GM19397 (cell line): ENCODE measurements around the gene COL6A5.
"Not testable (repeated sequence)": the region's sequence is repeated elsewhere in the genome, so short reads cannot be mapped to it uniquely, and the experiment has no call there.

Experiments used
- ATAC-seq: cut with Tn5 transposase; IDR thresholded peaks from one replicate; pipeline ENCODE4 v1.9.1; 2021; ENCODE audit warnings: mild to moderate bottlenecking, moderate library complexity; ENCODE audit not compliant: unreplicated experiment

COL6A5 gene

GRCh38 chr3:130386604-130387263, 41.3 kb downstream of the COL6A5 start:
- ATAC-seq, result no peak

DNA sequence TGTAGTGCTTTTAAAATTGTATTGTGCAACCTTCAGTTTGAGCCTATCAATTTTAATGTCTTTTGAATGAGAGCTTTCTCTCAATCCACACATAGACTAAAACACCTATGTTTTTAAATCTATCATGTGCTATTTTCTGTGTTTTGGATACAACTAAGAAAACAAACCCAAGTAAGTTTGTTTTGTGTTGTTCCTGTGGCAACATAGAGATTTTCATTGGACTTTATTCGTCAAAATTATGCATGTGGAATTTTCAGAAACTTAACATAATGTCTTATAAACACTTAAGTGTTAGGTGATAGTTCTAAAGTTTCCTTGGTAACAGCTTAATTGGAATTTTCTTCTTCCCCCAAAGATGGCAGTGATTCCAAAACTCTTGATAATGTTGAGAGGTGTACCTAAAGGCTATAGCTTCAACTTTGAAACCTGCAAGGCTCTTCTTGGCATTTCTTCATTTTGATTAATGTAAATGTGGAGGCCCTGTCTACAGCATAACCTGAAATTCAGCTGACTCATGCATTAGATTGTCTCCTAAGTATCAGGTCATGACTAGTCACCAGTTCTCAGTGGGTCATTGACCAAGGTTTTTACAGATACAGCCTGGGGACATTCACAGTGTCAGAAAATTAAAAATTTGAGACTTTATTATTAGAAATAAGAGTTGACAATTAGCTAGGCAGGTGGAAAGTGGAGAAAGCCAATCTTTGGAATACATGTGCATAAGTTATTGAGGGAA, 44.4 kb downstream of the COL6A5 start:
- no peak for ATAC-seq

GRCh38 chr3:130392266-130392665, 46.8 kb downstream of the COL6A5 start:
- ATAC-seq, result no peak

DNA sequence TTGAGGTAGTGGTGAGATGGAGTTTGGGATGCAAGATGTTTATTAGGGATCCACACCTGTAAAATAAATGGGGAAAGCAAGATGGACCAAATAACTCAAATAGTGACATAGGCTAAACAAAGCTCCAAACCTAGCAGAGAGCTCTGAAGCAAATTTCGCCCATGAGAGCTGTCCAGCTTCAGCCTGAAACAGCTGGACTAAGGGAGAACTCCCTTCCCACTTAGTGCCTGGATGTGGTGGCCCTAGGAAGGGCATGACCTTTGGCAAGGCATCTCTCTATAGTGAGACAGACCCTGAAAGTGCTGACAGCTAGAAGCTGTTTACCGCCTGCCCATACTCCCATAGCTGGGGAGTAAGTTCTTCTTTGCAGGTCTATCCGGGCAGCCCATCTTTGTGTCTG, 48.1 kb downstream of the COL6A5 start:
- ATAC-seq, result no peak

DNA sequence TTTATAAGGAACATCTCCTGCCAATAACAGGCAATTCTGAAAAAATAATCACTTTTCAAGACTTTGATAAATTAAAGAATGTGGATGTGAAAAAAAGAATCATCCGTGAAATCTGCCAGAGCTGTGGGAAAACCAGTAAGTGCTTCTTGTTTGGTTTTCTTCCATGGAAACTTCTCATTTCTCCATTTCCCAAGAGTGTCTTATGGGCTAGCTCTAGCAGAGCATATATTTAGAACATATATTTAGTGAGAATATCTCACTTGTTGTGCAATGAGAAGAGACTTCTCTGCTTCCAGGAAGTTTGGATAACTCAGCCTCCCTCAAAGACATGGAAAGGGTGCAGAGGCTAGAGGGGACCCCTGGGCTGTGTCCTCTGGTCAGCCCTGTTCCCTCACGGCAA, 49.9 kb downstream of the COL6A5 start:
- no peak for ATAC-seq

GRCh38 chr3:130395916-130396315, 50.4 kb downstream of the COL6A5 start:
- ATAC-seq, result no peak

DNA sequence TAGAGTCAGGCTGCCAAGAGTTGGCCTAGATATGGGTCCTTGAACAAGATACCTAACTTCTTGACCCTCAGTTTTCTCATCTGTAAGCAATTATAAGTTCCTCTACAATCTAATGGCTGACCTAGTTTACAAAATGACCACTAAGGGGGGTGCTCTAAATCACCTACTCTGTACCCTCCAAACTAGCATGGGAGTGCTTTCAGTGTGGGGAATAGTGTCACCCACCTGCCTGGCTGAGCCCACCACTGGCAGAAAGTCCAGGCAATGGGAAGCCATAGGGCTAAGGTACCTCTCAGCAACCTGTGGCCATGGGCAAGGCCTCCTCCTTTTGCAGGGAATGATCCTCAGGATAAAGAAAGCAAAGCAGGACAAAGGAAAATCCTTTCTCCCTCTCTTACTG, 58.9 kb downstream of the COL6A5 start:
- ATAC-seq, result no peak

DNA sequence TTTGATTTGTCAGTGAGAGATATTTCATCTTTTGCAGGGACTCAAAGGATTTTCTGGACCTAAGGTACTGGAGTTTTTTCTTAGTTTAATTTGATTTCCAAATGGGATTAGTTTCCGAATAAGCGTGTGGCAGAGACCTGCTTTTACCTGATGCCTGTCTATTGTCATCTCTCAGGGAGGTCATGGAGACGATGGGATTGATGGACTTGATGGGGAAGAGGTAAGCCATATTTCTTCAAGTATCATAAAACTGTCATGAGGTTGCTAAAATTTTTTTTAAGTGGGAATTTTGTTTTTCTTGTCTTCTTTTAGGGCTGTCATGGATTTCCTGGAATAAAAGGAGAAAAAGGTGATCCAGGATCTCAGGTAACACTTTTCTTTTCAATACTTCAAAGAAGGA, 60.5 kb downstream of the COL6A5 start:
- ATAC-seq, result no peak

GRCh38 chr3:130408253-130408652, 62.8 kb downstream of the COL6A5 start:
- not testable (repeated sequence) for ATAC-seq

DNA sequence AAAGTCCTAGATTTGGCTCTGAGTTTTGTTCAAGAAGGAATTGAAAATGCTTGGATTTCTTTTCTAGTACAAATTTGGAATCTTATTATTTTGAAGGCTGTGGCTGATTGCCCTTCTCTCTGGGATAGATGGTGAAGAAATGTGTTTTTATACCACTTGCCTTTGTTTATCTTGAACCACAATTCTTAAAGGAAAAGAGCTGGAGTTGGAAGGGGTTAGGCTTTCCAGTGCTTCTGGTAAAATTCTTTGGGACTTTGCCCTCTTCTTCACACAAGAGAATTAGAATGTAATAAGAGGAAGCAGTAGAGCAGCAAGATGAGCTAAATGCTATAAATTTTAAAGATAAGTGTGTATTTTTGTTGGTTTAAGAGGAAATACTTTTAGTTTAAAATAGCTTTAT, 65.8 kb downstream of the COL6A5 start:
- no peak for ATAC-seq

DNA sequence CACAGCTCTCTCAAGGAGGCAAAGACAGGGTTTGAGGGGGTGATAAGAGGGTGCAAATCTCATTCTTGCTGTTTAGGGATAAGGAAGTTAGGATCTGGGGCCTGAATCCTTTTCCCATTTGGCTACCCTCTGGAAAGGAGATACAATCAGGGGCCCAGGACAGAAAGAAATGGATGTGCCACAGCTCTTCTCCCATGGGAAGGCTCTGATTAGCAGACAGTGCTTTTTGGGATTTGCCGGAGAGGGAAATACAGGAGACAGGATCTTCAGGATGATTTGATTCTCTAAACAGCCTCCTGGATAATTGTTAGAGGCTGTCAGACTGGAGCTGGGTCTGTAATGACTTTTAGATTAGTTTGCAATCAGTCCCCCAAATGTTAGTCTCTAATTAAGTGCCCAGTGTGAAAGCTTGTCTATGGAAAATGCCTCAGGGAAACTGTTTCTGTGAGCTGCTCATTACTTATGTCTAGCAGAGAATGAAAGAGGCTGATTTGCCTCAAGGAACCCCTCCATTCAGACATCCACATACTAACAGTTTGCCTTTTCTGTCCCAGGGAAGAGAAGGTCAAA, 67.6 kb downstream of the COL6A5 start:
- no peak for ATAC-seq

DNA sequence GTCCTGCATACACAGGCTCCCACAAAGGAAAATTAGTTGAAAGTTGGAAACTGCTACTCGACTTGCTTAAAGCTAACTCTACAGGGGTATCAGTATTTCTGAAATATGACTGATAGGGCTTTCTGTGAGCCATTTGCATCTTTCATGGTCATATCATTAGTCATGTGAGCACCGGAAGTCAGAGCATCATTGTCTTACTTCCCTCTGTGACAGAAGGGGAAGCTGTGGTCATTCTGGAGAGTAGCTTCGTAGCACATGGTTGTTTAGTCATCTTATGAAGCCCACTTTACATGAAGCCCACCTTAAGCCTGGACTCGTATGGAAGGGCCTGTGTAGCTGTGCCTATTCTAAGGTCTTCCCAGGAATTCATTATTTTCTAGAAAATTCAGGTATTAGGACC, 69.0 kb downstream of the COL6A5 start:
- no peak for ATAC-seq

DNA sequence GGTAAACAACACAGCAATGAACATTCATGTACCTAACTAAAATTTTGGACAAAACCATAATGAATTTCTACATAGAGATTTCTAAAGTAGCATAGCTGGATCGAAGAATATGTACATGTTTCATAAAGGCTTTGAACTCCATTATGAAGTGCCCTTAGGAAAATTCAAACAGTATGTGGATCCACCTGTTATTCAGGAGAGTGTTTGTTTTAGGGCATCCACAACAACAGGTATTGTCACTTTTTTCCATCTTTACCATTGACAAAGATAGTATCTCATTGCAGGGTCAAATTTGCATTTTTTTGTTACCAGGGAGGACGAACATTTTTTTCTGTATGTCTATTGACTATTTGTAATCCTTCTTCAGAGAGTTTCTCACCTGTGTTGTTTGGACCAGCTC, 75.0 kb downstream of the COL6A5 start:
- no peak for ATAC-seq

DNA sequence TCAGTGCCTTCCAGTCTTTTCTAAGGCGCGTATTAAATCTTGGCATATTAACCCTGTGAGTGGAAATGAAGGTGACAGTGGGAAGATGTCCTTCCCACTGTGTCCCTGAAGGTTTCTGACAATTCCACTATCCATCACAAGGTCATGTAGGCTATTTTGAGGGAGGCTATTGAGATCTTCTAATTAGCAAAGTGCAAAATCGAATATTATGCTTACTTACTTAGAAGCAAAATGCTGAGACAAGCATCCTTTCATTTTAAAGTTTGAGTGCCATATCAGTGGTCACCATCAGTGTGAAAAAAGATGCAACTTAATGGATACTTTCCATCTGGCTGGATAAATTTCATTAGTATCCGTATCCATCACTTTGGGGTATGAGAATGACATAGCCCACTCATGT, 77.6 kb downstream of the COL6A5 start:
- no peak for ATAC-seq

- no peak for ATAC-seq
Observed at GRCh38 chr3:130424837-130425236, 79.4 kb downstream of the COL6A5 start.

GRCh38 chr3:130425484-130425883, 80.0 kb downstream of the COL6A5 start:
- ATAC-seq, result no peak

- ATAC-seq, result no peak
Observed at GRCh38 chr3:130426206-130426605, 80.7 kb downstream of the COL6A5 start.

DNA sequence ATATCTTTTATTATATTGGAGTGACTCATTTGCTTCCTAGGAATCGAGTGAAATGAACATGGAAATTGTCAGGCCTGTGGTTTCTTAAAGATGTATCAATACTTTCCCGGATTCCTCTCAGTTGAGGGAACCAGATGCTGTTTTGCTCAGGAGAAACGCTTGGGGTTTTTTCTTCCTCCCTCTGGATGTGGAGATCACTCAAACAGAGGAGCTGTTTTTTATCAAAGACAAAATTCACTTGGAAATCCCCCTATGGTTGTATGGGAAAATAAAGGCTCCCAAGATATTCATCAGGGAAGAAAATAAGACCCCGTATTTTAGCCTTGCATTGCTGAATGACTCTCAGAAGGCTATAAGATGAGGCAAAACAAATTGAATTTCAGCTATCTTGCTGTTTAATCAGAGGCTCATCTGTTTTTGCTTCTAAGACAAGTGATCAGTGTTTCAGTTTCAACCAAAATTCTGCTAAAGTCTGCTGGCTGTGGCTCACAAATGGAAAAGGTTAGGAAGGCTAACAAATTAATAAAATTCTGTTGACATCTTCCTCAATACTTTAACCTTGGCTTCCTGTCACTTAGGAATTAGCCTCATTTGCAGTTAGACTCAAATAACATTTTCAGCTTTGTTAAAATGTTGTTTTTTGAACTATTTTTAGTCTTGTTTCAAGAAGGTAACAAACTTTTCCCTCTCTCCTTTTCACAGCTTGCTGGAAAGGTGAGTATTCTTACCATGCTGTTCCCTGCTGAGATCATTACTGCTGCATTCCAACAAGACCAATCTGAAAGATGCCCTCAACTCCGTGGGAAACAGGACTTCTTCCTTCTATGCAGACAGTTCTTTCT, 83.6 kb downstream of the COL6A5 start:
- ATAC-seq, result no peak

GRCh38 chr3:130429713-130430023, 84.2 kb downstream of the COL6A5 start:
- no peak for ATAC-seq

GRCh38 chr3:130430266-130430665, 84.8 kb downstream of the COL6A5 start:
- no peak for ATAC-seq

DNA sequence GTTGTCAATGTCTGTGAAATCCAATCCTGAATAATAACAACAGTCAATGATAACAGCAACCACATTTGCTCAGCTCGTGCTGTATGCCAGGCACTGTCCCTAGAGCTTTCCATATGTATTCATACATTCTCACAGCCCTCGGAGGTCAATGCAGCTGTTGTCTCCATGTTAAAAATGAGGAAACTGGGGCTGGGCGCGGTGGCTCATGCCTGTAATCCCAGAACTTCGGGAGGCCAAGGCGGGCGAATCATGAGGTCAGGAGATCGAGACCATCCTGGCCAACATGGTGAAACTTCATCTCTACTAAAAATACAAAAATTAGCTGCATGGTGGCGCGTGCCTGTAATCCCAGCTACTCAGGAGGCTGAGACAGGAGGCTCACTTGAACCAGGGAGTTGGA, 86.6 kb downstream of the COL6A5 start:
- ATAC-seq, result not testable (repeated sequence)

DNA sequence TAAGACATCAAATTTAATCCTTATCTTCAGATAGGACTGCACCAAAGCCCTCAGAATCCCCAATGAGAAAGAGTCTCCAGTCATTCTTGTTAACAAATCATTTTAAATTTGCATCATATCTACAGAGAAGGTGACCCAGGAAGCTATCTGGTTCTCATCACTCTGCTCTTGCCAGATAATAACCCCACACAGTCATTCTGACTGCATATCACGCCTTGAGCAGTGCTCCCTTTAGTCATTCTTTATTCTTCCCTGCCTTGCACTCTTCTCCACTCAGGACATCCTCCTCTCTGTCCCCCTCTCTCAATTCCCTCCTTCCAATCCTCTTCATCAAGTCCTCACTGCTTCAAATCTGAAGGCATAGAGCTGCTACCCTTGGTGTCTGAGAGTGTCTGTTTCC, 87.8 kb downstream of the COL6A5 start:
- ATAC-seq, result no peak
